HuH-7 (cell line): ENCODE measurements around the gene NTMT2.
"Not testable (repeated sequence)": the region's sequence is repeated elsewhere in the genome, so short reads cannot be mapped to it uniquely, and the experiment has no call there.

Experiments used
- DNase-seq: peaks from one replicate; pipeline ENCODE4 v3.0.0; 2011; ENCODE audit warnings: low spot score

NTMT2 gene

GRCh38 chr1:170145770-170146676, at the start of gene NTMT2:
Gene NTMT2, plus strand, starts transcription at chr1:170145959. Its CDS starts 149 bp downstream, at chr1:170146108.
- DNase-seq: peak; percentile 10

DNA sequence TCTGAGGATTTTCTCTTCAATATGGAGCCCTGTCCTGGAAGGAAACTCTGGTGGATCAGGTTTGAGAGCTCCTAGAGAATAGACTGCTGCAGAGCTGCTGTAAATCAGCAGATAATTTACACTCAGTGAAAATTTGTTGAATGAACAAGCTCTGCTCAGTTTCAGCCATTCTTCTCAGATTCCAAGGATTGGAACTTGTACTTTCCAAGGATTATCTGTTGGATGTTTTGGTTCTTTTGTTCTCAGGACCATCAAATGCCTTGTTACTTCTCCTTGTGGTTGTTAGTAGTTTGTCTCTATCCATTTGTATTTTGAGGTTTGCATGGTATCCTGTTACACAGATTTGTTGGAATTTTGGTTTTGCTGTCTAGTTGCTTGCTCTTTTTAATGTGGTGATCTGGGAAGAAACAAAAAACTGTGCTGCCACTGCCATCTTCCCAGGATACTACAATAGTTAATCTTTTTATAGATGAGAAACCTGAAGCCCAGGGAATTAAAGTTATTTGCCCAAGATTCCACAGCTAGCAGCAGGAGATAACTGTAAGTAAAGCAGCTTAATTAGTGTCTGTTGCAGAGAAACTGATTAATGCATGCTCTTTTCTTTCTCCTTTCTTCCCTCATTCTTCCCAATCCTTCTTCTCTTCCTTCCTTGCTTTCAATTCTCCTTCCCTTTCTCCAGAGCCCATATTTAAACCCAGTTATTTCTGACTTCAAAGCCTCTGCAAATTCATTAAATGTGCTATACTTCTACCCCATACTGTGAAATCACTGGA, 49.6 kb upstream of the NTMT2 start:
- DNase-seq: no peak

DNA sequence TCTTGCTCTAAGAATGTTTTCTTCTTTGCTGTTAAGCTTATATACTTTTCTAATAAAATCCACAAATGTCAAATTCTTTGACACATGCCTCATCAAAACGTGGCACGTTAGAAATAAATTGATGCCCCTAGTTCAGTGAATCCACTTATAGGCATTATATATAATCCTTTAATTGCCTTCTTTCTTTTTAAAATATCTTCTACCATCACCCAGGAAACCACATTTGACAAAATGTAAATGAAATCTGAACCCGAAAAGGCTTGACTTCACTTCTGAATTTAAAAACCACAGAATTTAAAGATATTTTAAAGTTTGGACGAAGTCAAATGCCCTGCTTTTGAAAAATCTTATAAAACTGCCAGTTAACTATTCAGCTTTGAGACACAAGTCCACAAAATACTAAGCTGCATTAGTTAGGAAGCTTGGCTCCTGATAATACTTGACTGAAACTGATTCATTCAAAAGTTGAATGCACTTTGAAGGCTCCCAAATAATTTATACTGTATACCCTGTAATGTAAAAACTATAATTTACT, 48.9 kb upstream of the NTMT2 start:
- DNase-seq: no peak

DNA sequence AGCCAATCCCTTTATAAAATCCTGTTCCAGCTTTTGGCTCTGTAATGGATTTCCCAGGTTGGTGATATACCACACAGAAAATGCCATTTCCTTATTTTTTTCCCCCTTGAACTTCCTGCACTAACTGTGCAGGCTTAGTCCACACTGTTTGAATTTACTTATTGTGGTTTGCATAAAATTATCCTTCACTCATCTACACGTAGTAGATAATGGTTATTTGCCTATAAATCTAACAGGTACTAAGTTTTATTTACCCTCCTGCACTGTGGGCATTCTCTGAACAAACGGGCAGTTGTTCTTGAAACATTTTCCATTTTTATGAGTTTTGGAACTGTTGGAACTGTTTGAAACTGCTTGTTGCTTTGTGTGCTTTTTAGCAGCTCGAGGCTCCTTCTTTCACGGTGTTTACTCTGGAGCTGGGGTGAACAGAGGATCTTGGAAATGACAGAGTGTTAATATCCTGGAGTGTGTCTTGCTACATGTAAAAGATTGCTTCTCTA, 48.3 kb upstream of the NTMT2 start:
- DNase-seq: no peak

- DNase-seq: not testable (repeated sequence)
These were observed 32.6 kb upstream of the NTMT2 start for GRCh38 chr1:170113140-170113539.

GRCh38 chr1:170114906-170115305, 30.9 kb upstream of the NTMT2 start:
- peak; percentile 2 for DNase-seq

DNA sequence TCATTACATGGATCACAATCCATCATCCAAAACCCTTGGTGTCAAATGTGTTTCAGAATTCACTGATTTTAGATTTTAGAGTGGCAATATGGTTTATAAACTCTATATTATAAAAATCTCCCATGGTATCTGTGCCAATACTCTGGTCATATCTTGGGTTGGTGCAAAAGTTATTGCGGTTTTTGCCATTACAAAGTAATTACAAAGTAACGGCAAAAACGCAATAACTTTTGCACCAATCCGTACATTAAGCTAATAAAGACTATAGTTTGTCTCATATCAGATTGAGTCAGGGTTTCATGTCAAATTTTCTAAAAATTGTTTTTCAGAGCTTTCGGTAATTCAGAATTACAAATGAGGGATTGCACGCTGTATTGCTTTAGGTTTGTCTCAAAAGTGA, 23.4 kb upstream of the NTMT2 start:
- DNase-seq: no peak

- DNase-seq: no peak
These were observed 20.5 kb upstream of the NTMT2 start for GRCh38 chr1:170125269-170125668.

- no peak for DNase-seq
These were observed 19.1 kb upstream of the NTMT2 start for GRCh38 chr1:170126696-170127095.

GRCh38 chr1:170131450-170131849, 14.3 kb upstream of the NTMT2 start:
- no peak for DNase-seq

- no peak for DNase-seq
These were observed 13.8 kb upstream of the NTMT2 start for GRCh38 chr1:170131984-170132383.

DNA sequence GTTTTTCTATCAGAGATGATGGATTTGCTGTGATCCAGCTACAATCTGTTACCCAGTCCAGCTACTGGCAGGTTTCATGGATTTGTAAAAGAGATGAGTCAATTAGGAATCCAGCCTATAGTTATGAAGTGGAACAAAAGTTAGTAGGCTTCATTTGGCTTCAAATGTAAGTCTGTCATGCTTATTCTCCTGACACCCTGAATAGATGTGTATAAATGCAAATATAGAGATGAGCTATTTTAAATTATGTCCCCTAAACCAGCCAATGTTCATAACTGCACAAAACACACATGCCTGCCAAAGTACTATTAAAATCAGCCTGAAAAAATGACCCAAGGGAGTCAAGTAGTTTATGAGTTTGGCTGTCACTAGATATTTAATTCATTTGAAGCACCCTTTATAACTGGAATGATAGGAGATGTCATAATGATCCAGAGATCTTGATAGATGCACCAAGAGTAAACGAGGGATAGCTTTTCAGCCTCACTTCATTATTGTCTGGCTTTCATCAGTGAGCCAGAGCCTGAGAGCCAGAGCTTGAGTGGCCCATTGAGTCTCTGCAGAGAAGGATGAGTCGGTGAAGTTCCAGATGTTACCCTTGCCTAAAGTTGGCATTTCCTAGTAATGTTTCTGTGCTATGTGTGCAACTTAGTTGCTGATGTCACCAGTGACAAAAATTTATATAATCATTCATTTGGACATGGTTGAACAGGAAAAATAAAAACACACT, 11.8 kb upstream of the NTMT2 start:
- DNase-seq: no peak

- DNase-seq: no peak
These were observed 11.2 kb upstream of the NTMT2 start for GRCh38 chr1:170134521-170134920.

- no peak for DNase-seq
These were observed 5.4 kb upstream of the NTMT2 start for GRCh38 chr1:170140371-170140770.

GRCh38 chr1:170145061-170145460, 698 bp upstream of the NTMT2 start:
- no peak for DNase-seq

DNA sequence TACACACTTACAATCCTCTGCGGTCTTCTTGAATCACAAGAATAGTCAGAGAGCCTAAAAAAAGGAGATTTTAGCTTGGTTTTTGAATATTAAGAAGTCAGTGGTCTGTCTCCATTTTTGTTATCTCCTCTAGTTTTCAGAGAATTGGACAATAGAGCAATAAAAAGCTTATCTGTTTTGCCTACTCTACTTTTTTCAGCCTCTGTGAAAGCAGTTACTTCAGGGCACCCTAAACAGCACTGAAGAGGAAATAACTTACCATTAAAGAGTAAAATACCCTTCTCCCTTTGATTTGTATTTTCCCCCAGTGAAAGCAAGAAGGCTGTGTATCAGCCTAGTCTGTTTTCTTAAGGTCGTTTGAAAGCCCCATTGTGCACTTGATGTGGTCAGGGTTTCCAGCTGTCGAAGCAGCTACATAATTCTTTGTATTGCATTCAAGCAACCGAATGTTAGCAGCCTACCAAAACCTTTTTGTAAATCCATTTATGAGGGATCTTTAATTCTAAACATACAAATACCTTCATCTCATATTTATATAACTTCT, 1.0 kb downstream of the NTMT2 start:
- DNase-seq: no peak

DNA sequence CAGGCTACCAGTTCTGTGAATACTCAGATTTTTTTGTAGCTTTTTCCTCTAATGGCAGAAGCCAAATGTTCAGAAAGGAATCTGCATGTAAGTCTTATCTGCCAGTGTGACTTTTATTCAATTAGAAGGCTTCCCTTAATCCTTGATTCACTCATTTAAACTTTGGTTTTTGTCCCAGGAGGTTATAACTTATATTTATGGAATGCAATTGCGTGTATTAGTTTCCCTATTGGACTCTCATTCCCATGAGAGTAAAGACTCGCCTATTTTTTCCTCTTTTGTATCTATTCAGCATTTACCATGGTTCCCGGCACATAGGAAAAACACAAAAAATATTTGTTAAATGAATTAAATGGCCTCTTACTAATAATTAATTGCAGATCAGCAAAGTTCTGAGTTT, 3.5 kb downstream of the NTMT2 start:
- DNase-seq: no peak

DNA sequence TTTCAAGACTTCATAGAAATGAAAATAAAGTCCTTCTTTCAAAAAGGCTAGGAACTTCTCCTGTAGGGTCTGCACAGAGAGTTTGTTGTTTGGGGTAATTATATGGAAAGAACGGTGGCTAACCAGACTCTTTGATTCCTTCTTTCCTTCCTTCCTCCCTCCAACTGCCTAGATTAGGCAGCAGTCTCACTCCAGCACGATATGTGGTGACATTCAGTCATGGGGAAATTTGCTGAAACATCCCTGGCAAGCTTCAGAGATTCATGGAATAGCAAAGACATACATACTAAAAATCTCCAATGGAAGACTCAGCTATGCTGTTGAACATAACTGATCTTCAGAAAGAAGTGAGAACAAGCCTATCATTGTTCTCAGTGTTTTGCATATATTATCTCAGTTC, 4.3 kb downstream of the NTMT2 start:
- no peak for DNase-seq

GRCh38 chr1:170150921-170151320, 5.2 kb downstream of the NTMT2 start:
- no peak for DNase-seq

DNA sequence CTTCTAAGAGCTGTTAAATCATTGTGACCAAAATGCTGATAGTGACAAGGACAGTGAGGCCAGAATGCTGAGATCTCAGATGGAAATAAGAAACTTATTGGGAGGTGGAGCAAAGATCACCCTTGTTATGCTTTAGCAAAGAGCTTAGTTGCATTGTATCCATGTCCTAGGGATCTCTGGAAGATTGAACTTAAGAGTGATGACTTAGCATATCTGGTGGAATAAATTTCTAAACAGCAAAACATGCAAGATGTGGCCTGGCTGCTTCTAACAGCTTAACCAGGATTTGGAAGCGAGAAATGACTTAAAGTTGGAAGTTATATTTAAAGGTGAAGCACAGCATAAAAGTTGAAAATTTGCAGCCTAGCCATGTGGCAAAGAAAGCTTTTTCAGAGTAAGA, 7.7 kb downstream of the NTMT2 start:
- no peak for DNase-seq

GRCh38 chr1:170155055-170155454, 9.3 kb downstream of the NTMT2 start:
- no peak for DNase-seq

GRCh38 chr1:170156594-170156993, 10.8 kb downstream of the NTMT2 start:
- DNase-seq: no peak
